Mucosa of descending colon (tissue), 3 donors: ENCODE data around the gene NANOS2. TPM values are rescaled to one million over a fixed set of nuclear protein-coding genes. Genes with fewer than 3 reads are reported as not detected.

Experiments
- ATAC-seq: fragments of 200-7000 bp; cut with Tn5 transposase; one replicate; pipeline ENCODE4 v1.9.1; 2020; ENCODE audit warnings: mild to moderate bottlenecking, moderate library complexity
- DNase-seq, 3 donors: peaks; one replicate each; pipeline ENCODE4 v3.0.0-alpha.2; 2020
- H3K36me3 ChIP-seq: fragments of 200-600 bp; one replicate; pipeline ENCODE4 v1.8.0; 2021; ENCODE audit warnings: low read depth, mild to moderate bottlenecking
- H3K4me1 ChIP-seq: fragments of 200-600 bp; one replicate; pipeline ENCODE4 v1.8.0; 2021; ENCODE audit warnings: low read depth, mild to moderate bottlenecking
- H3K4me3 ChIP-seq: fragments of 200-600 bp; one replicate; pipeline ENCODE4 v1.8.0; 2021; ENCODE audit warnings: mild to moderate bottlenecking
- H3K9me3 ChIP-seq: fragments of 200-600 bp; one replicate; pipeline ENCODE4 v1.8.0; 2021; ENCODE audit warnings: mild to moderate bottlenecking
- CTCF ChIP-seq: fragments of 200-600 bp; IDR thresholded peaks from one replicate; pipeline ENCODE4 v1.8.0; 2022; ENCODE audit warnings: antibody characterized with exemption, mild to moderate bottlenecking
- intact Hi-C, 2 donors: fragments of 100-400 bp; cut with DNase I in 1 of 2; cut with micrococcal nuclease in 1 of 2; formaldehyde crosslinking; loops; one replicate each; pipeline versions ENCODE4 v1.11.0 to v1.11.1; 2022; cut with DNase I, micrococcal nuclease
- total RNA-seq, 3 donors: library from RNA; stranded (reverse); fragmentation: NEBNext Ultra II Directional in 2 of 3; extraction: Animal tissue kit (Norgen Biotek cat#: 25700) in 2 of 3; gene quantifications; one replicate each; pipeline versions ENCODE4 v1.2.1 to v1.2.4, GENCODE V29; 2021 to 2023
- donor health status: DM: no; HTN: no; CAD: no; lungs with moderate emphysema.
- donor health status: DM: no; HTN: no; CAD: no.
- donor health status: DM: no; HTN: yes; CAD: no.

Gene NANOS2
- total RNA-seq, 3 donors from 2014 or later = not detected

GRCh38 chr19:45865269-45865948 lies 49.2 kb downstream of the NANOS2 start:
- ATAC-seq = peak; percentile 2
- Histone ChIP-seq H3K4me1 (peaks cover 23% of the 10 kb centered on the region), H3K4me3 (peak overlapping the region; percentile 32), H3K9me3 (no peaks in the 10 kb centered on the region), H3K36me3 (no peaks in the 10 kb centered on the region)
- DNase-seq = peak; percentile 50 to 77 (median 76)
- TF ChIP-seq CTCF = no peak
- intact Hi-C loops = no loop called here

GRCh38 chr19:45864629-45865082 lies 49.9 kb downstream of the NANOS2 start:
- DNase-seq (no peak), ATAC-seq (no peak)
- Histone ChIP-seq H3K4me1 (peaks cover 23% of the 10 kb centered on the region), H3K36me3 (no peaks in the 10 kb centered on the region), H3K4me3 (peak overlapping the region; percentile 32), H3K9me3 (no peaks in the 10 kb centered on the region)
- no peak for TF ChIP-seq CTCF
- intact Hi-C loops = no loop called here

- peak within 1 kb of the TSS; percentile 81 for H3K4me3 ChIP-seq
- no peaks in the 10 kb centered on the region for H3K36me3 ChIP-seq
- peaks cover 23% of the 10 kb centered on the region for H3K4me1 ChIP-seq
- intact Hi-C loops = no loop called here
- peak; percentile 80 for TF ChIP-seq CTCF
- H3K9me3 ChIP-seq = no peaks in the 10 kb centered on the region
- DNase-seq (peak; percentile 74 to 90 (median 84)), ATAC-seq (peak; percentile 76)
Measured at GRCh38 chr19:45863840-45864628, 50.5 kb downstream of the NANOS2 start, which contains the start of gene FOXA3. TSS of gene FOXA3 (plus strand) at chr19:45864326. CDS start at chr19:45864457, 131 bp downstream.

GRCh38 chr19:45863335-45863839 lies 51.2 kb downstream of the NANOS2 start:
- intact Hi-C loops = no loop called here
- peak overlapping the region; percentile 81 for H3K4me3 ChIP-seq
- peaks cover 23% of the 10 kb centered on the region for H3K4me1 ChIP-seq
- no peaks in the 10 kb centered on the region for H3K9me3 ChIP-seq
- DNase-seq (no peak), ATAC-seq (no peak)
- TF ChIP-seq CTCF = no peak
- H3K36me3 ChIP-seq = no peaks in the 10 kb centered on the region

Other genes starting within 250 kb of the NANOS2 start
- 10 to 100 TPM in 2 of 3 donors, 1 to 10 TPM in 1; 6.8 to 19.4 (median 14.2) TPM for gene GIPR, start 246.6 kb downstream of the NANOS2 start, total RNA-seq
- gene SNRPD2, start 222.8 kb downstream of the NANOS2 start, total RNA-seq = 100 to 1,000 TPM; 201 to 270 (median 230) TPM
- gene QPCTL, start 222.1 kb downstream of the NANOS2 start, total RNA-seq = 1 to 10 TPM; 8.2 to 8.9 (median 8.3) TPM
- gene FBXO46, start 183.9 kb downstream of the NANOS2 start, total RNA-seq = 10 to 100 TPM; 30.1 to 34.0 (median 32.3) TPM
- gene MEIOSIN, start 181.3 kb downstream of the NANOS2 start, total RNA-seq = not detected
- gene SIX5, start 145.5 kb downstream of the NANOS2 start, total RNA-seq = 10 to 100 TPM in 2 of 3 donors, 1 to 10 TPM in 1; 9.6 to 35.6 (median 11.1) TPM
- gene DMPK, start 132.3 kb downstream of the NANOS2 start, total RNA-seq = 100 to 1,000 TPM in 1 of 3 donors, 10 to 100 TPM in 2; 23.9 to 123 (median 33.9) TPM
- 10 to 100 TPM; 33.2 to 67.1 (median 43.7) TPM for gene DMWD, start 121.9 kb downstream of the NANOS2 start, total RNA-seq
- under 1 TPM; 0.16 to 0.24 (median 0.20) TPM for gene RSPH6A, start 99.5 kb downstream of the NANOS2 start, total RNA-seq
- gene SYMPK, start 51.6 kb downstream of the NANOS2 start, total RNA-seq = 10 to 100 TPM; 61.1 to 67.4 (median 65.9) TPM
- 10 to 100 TPM; 14.1 to 33.7 (median 32.9) TPM for gene FOXA3, start 50.5 kb downstream of the NANOS2 start, total RNA-seq
- 10 to 100 TPM; 19.0 to 33.7 (median 19.8) TPM for gene IRF2BP1, start 28.6 kb downstream of the NANOS2 start, total RNA-seq
- 10 to 100 TPM in 2 of 3 donors, 1 to 10 TPM in 1; 9.2 to 13.7 (median 10.2) TPM for gene MYPOP, start 12.2 kb downstream of the NANOS2 start, total RNA-seq
- gene NOVA2, start 59.1 kb upstream of the NANOS2 start, total RNA-seq = 1 to 10 TPM in 2 of 3 donors, under 1 TPM in 1; 0.55 to 3.0 (median 1.3) TPM
- 10 to 100 TPM; 16.5 to 25.0 (median 17.6) TPM for gene CCDC61, start 80.7 kb upstream of the NANOS2 start, total RNA-seq
- gene PGLYRP1, start 108.3 kb upstream of the NANOS2 start, total RNA-seq = not detected
- gene IGFL4, start 126.2 kb upstream of the NANOS2 start, total RNA-seq = not detected
- gene IGFL3, start 209.9 kb upstream of the NANOS2 start, total RNA-seq = not detected
- under 1 TPM in 2 of 3 donors, not detected in 1; 0.38 to 0.53 TPM for gene IGFL2, start 233.5 kb upstream of the NANOS2 start, total RNA-seq